ENCODE data around the gene OPCML. TPM values are rescaled to one million over a fixed set of nuclear protein-coding genes. Genes with fewer than 3 reads are reported as not detected.

The OPCML gene
- total and polyA plus RNA-seq, 4 donors, result under 0.01 to 0.01 TPM; not detected in 2

DNA sequence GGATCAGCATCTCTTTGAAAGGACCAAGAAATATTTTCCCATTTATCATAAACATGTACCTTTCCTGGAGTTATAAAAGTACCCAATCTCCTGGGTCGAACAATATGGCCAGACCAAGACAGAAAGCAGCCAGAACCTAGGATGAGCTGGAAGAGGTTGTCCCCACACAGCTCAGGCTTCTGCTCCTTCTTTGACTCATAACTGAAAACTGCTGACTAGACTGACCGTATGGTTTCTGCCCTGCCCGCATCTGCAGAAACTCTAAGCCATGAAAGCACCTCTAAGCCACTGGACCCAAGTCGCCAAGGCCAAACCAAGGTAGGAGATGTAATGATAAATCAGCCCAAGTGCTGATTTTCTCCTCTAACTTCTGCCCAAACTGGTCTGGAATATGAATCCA is 129.8 kb downstream of the OPCML start:
- Histone ChIP-seq H3K4me3 (ENCODE audit: low read depth in 1 of 3, low read length in 3 of 3) (no peak overlapping the region), H3K36me3 (ENCODE audit: control insufficient read depth in 4 of 4, insufficient read depth in 3 of 4, low read depth in 1 of 4, low read length in 3 of 4) (no peaks in the 10 kb centered on the region), H3K9ac (ENCODE audit: low read depth in 1 of 2, low read length in 2 of 2) (no peak overlapping the region), H3K4me1 (ENCODE audit: control insufficient read depth in 4 of 4, insufficient read depth in 4 of 4, low read length in 3 of 4) (no peaks in the 10 kb centered on the region), H3K9me3 (ENCODE audit: control insufficient read depth in 4 of 4, low read length in 3 of 4) (no peaks in the 10 kb centered on the region), H3K27me3 (ENCODE audit: control insufficient read depth in 4 of 4, insufficient read depth in 4 of 4, low read length in 3 of 4) (peaks cover 0 to 2% (median 0%) of the 10 kb centered on the region in 4 donors), H3K27ac (ENCODE audit: low read depth in 1 of 2, low read length in 2 of 2) (no peak overlapping the region)
- no peak for DNase-seq (ENCODE audit: low spot score)
- WGBS, result 74% methylated on average over 4 of the region's 4 CpGs
- no peak for TF ChIP-seq YY1 (IDR thresholded peaks at IDR 0.05)
- TF ChIP-seq RAD21 (IDR thresholded peaks at IDR 0.05), result no peak

DNA sequence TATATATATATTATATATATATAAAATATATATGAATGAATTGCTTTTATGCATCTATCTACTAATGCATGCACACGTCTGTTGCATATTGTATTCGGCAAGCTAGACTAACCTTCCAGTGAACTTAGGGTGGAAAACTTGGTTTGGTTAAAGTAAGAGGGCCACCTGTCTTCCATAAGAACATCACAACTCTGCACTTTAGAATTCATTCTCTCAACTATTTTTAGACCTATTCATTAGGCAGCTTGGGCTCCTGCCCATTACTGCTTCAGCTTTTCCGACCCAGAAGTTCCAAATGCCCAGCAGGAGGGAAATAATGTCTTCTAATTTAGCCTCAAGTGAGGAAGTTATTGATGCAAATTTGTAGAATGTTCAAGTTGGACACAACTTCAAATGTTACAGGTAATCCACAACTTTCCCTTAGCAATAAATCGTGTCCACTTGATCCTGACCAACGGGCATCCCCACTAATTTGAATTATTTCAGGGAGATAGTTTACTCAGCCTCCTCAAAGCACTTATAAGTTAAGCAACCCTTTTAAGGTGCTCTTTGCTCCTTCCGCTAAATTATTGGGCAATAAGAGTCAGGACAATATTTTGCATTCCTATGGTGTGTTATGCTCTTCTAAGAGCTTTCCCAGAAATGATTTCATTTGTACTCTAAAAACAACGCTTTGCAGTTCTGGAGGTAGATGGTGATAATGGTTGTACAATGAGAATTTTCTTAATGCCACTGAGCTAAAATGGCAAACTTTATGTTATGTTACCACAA is 132.3 kb downstream of the OPCML start:
- 78% methylated on average over 7 of the region's 7 CpGs for WGBS
- H3K27ac ChIP-seq (ENCODE audit: low read depth in 1 of 2, low read length in 2 of 2), result no peak overlapping the region
- TF ChIP-seq RXRA (IDR thresholded peaks at IDR 0.05) (no peak), HNF4G (IDR thresholded peaks at IDR 0.05) (no peak), SP1 (IDR thresholded peaks at IDR 0.05) (no peak)

DNA sequence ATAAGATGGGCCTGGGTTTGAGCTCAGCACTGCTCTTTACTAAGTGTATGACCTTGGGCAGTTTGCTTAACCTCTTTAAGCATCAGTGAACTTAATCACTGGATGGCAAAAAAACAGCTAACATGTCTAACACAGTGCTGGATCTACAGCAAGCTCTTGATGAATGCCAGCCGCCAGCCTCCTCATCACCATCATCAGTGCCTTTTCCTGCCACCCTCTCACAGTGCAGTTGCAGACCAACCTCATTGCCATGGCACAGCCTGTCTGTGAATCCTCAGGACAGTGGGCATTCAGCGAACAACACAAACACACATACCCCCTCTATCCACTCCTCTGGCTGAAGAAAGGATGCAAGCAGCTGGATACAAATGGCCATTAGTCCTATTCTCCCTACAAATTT is 133.0 kb downstream of the OPCML start:
- no peaks in the 10 kb centered on the region for H3K36me3 ChIP-seq (ENCODE audit: control insufficient read depth in 4 of 4, insufficient read depth in 3 of 4, low read depth in 1 of 4, low read length in 3 of 4)
- TF ChIP-seq HNF4A (conservative IDR thresholded peaks at IDR 0.05) (no peak), JUND (IDR thresholded peaks at IDR 0.05) (no peak), FOXA1 (IDR thresholded peaks at IDR 0.05) (no peak), EGR1 (IDR thresholded peaks at IDR 0.05; ENCODE audit: low read depth in 2 of 2) (no peak)
- TF ChIP-seq, protein P1, sequence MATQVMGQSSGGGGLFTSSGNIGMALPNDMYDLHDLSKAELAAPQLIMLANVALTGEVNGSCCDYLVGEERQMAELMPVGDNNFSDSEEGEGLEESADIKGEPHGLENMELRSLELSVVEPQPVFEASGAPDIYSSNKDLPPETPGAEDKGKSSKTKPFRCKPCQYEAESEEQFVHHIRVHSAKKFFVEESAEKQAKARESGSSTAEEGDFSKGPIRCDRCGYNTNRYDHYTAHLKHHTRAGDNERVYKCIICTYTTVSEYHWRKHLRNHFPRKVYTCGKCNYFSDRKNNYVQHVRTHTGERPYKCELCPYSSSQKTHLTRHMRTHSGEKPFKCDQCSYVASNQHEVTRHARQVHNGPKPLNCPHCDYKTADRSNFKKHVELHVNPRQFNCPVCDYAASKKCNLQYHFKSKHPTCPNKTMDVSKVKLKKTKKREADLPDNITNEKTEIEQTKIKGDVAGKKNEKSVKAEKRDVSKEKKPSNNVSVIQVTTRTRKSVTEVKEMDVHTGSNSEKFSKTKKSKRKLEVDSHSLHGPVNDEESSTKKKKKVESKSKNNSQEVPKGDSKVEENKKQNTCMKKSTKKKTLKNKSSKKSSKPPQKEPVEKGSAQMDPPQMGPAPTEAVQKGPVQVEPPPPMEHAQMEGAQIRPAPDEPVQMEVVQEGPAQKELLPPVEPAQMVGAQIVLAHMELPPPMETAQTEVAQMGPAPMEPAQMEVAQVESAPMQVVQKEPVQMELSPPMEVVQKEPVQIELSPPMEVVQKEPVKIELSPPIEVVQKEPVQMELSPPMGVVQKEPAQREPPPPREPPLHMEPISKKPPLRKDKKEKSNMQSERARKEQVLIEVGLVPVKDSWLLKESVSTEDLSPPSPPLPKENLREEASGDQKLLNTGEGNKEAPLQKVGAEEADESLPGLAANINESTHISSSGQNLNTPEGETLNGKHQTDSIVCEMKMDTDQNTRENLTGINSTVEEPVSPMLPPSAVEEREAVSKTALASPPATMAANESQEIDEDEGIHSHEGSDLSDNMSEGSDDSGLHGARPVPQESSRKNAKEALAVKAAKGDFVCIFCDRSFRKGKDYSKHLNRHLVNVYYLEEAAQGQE (IDR thresholded peaks at IDR 0.05), result no peak
- DNase-seq (ENCODE audit: low spot score), result no peak
- no peaks in the 10 kb centered on the region for H3K9me3 ChIP-seq (ENCODE audit: control insufficient read depth in 4 of 4, low read length in 3 of 4)
- H3K4me3 ChIP-seq (ENCODE audit: low read depth in 1 of 3, low read length in 3 of 3), result no peak overlapping the region
- 80% methylated on average over 2 of the region's 2 CpGs for WGBS
- H3K27me3 ChIP-seq (ENCODE audit: control insufficient read depth in 4 of 4, insufficient read depth in 4 of 4, low read length in 3 of 4), result peaks cover 0 to 2% (median 0%) of the 10 kb centered on the region in 4 donors
- no peak overlapping the region for H3K9ac ChIP-seq (ENCODE audit: low read depth in 1 of 2, low read length in 2 of 2)
- no peak overlapping the region for H3K27ac ChIP-seq (ENCODE audit: low read depth in 1 of 2, low read length in 2 of 2)
- no peaks in the 10 kb centered on the region for H3K4me1 ChIP-seq (ENCODE audit: control insufficient read depth in 4 of 4, insufficient read depth in 4 of 4, low read length in 3 of 4)

More for the DNA sequence above, 132.3 kb downstream of the OPCML start:
- no peak overlapping the region for H3K9ac ChIP-seq (ENCODE audit: low read depth in 1 of 2, low read length in 2 of 2)
- no peak for DNase-seq (ENCODE audit: low spot score)
- no peaks in the 10 kb centered on the region for H3K4me1 ChIP-seq (ENCODE audit: control insufficient read depth in 4 of 4, insufficient read depth in 4 of 4, low read length in 3 of 4)
- H3K9me3 ChIP-seq (ENCODE audit: control insufficient read depth in 4 of 4, low read length in 3 of 4), result no peaks in the 10 kb centered on the region
- no peaks in the 10 kb centered on the region for H3K36me3 ChIP-seq (ENCODE audit: control insufficient read depth in 4 of 4, insufficient read depth in 3 of 4, low read depth in 1 of 4, low read length in 3 of 4)
- peaks cover 0 to 2% (median 0%) of the 10 kb centered on the region in 4 donors for H3K27me3 ChIP-seq (ENCODE audit: control insufficient read depth in 4 of 4, insufficient read depth in 4 of 4, low read length in 3 of 4)
- H3K4me3 ChIP-seq (ENCODE audit: low read depth in 1 of 3, low read length in 3 of 3), result no peak overlapping the region

DNA sequence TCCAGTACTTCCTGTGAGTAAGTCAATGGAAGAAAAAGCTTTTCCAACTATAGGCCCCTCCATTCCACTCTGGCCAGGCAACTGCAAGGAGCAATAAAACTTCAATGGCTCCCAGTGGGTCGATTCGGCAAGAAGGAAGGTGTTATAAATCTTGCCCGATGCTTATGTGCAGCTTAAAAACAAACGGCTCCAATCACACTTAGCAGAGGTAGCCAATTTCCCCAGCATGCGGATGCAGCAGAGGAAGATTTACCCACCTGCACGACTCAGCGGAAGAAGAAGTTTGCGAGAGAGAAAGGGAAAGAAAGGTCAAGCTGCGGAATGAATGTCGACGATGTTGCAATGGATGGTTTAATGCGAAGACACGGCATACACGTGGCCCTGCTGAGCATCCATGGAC is 141.5 kb downstream of the OPCML start:
- DNase-seq (ENCODE audit: low spot score), result no peak
- H3K4me3 ChIP-seq (ENCODE audit: low read depth in 1 of 3, low read length in 3 of 3), result no peak overlapping the region
- H3K27me3 ChIP-seq (ENCODE audit: control insufficient read depth in 4 of 4, insufficient read depth in 4 of 4, low read length in 3 of 4), result no peaks in the 10 kb centered on the region
- H3K4me1 ChIP-seq (ENCODE audit: control insufficient read depth in 4 of 4, insufficient read depth in 4 of 4, low read length in 3 of 4), result no peaks in the 10 kb centered on the region
- no peak overlapping the region for H3K9ac ChIP-seq (ENCODE audit: low read depth in 1 of 2, low read length in 2 of 2)
- no peak overlapping the region for H3K27ac ChIP-seq (ENCODE audit: low read depth in 1 of 2, low read length in 2 of 2)
- no peaks in the 10 kb centered on the region for H3K36me3 ChIP-seq (ENCODE audit: control insufficient read depth in 4 of 4, insufficient read depth in 3 of 4, low read depth in 1 of 4, low read length in 3 of 4)
- WGBS, result 87% methylated on average over 14 of the region's 14 CpGs
- H3K9me3 ChIP-seq (ENCODE audit: control insufficient read depth in 4 of 4, low read length in 3 of 4), result peaks cover 0 to 3% (median 0%) of the 10 kb centered on the region in 4 donors
- TF ChIP-seq FOXA1 (IDR thresholded peaks at IDR 0.05), result no peak
- TF ChIP-seq SP1 (IDR thresholded peaks at IDR 0.05), result no peak
- TF ChIP-seq, protein P2, sequence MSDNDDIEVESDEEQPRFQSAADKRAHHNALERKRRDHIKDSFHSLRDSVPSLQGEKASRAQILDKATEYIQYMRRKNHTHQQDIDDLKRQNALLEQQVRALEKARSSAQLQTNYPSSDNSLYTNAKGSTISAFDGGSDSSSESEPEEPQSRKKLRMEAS (IDR thresholded peaks at IDR 0.05), result no peak
- TF ChIP-seq, protein P1 (IDR thresholded peaks at IDR 0.05), result no peak
- TF ChIP-seq TAF1 (conservative IDR thresholded peaks at IDR 0.05), result no peak
- TF ChIP-seq HNF4G (IDR thresholded peaks at IDR 0.05), result no peak
- TF ChIP-seq, protein P3, sequence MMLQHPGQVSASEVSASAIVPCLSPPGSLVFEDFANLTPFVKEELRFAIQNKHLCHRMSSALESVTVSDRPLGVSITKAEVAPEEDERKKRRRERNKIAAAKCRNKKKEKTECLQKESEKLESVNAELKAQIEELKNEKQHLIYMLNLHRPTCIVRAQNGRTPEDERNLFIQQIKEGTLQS (IDR thresholded peaks at IDR 0.05), result no peak
- no peak for TF ChIP-seq FOXA2 (IDR thresholded peaks at IDR 0.05)
